ENCODE data around the gene RECQL5.

DNA sequence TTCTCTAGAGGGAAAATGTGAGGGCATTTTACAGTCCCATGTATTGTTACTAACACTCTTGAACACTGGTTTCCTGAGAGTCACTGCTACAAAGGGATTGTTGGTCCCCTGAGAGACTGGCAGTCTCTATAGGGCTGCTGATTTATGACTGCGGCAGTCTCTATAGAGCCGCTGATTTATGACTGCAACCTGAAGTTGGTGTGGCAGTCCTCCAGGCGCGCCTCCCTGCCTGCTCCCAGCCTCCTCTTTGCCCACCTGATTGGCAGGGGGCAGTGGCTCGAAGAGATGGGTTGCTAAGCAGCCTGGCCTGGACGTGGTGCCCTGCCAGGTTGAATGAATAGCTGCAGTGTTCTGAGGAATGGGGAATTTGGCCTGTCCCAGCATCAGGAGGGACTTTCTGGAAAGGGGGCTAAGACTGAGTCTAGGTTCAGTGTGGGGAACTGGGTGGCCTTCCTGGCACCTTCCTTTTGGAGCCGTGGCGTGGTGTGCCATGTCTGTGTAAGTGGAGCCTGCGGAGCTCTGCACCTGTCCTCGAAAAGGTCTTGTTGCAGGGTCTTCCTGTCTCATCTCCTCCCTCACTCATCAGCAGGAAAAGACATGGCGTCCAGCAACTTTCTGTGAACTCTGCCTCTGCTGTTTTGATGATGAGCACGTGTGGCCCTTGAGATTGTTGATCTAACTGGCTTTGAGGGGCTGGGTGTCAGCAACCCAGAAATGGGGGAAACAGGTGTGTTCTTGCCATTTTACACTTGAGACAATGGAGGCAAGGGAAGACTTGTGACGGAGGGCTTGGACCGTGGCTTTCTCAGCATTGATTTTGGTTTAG lies 25.1 kb upstream of the RECQL5 start:
- no peak for TF ChIP-seq EZH2 (IDR thresholded peaks at IDR 0.05; ENCODE audit: borderline replicate concordance, low read depth, low read length, severe bottlenecking)
- no peak for TF ChIP-seq CTCF (IDR thresholded peaks at IDR 0.05; ENCODE audit: borderline replicate concordance, extremely low read depth, low read length, poor library complexity, severe bottlenecking)
